ENCODE measurements around the gene HEATR5A.

DNA sequence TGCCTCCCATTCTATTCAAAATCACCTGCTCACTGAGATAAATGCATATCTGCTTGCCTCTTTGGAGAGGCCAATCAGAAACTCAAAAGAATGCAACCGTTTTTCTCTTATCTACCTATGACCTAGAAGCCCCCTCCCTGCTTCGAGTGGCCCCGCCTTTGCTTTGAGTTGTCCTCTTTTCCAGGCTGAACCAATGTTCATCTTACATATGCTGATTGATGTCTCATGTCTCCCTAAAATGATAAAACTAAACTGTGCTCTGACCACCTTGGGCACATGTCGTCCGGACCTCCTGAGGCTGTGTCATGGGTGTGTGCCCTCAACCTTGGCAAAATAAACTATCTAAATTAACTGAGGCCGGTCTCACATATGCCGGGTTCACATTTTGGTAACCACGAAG, 148.7 kb downstream of the HEATR5A start:
- TF ChIP-seq EZH2 (conservative IDR thresholded peaks at IDR 0.05; ENCODE audit: low read depth, low read length) (no peak), TCF7L2 (IDR thresholded peaks at IDR 0.05; ENCODE audit: low read depth, low read length) (no peak), SMC3 (IDR thresholded peaks at IDR 0.05; ENCODE audit: low read length) (no peak), FOXP1 (IDR thresholded peaks at IDR 0.05) (no peak), FOXP1 (CRISPR knock-in tag; IDR thresholded peaks at IDR 0.05) (no peak), SIN3A (IDR thresholded peaks at IDR 0.05; ENCODE audit: borderline replicate concordance, low read depth, low read length) (no peak), POLR2A (IDR thresholded peaks at IDR 0.05; ENCODE audit: insufficient read depth in 1 of 2, low read depth in 2 of 2, low read length in 2 of 2) (no peak)
